ENCODE measurements around the gene TMEM178A.

The TMEM178A gene

GRCh38 chr2:39657287-39657937 is 8.3 kb upstream of the TMEM178A start:
- TF ChIP-seq FOXP2 (optimal IDR thresholded peaks at IDR 0.05; ENCODE audit: control extremely low read depth, extremely low read length, insufficient read depth) (no peak), POLR2AphosphoS5 (IDR thresholded peaks at IDR 0.05; ENCODE audit: borderline replicate concordance, low read depth, low read length) (no peak), EZH2 (IDR thresholded peaks at IDR 0.05) (no peak)

GRCh38 chr2:39658371-39658770 is 7.3 kb upstream of the TMEM178A start:
- DNase-seq (ENCODE audit: low read depth, low spot score) = no peak
- no peak for TF ChIP-seq FOXP2 (optimal IDR thresholded peaks at IDR 0.05; ENCODE audit: control extremely low read depth, extremely low read length, insufficient read depth)
- no peak for TF ChIP-seq EZH2 (IDR thresholded peaks at IDR 0.05)
- TF ChIP-seq POLR2AphosphoS5 (IDR thresholded peaks at IDR 0.05; ENCODE audit: borderline replicate concordance, low read depth, low read length) = no peak
- Histone ChIP-seq H3K4me3 (no peak overlapping the region), H3K9ac (ENCODE audit: insufficient read length) (no peak overlapping the region), H3K27ac (no peak overlapping the region), H3K9me3 (ENCODE audit: low read depth, low read length) (no peaks in the 10 kb centered on the region), H3K36me3 (ENCODE audit: insufficient read depth, low read length) (no peaks in the 10 kb centered on the region)

More at GRCh38 chr2:39657287-39657937, 8.3 kb upstream of the TMEM178A start:
- no peak overlapping the region for H3K4me3 ChIP-seq
- no peak for DNase-seq (ENCODE audit: low read depth, low spot score)
- no peak overlapping the region for H3K9ac ChIP-seq (ENCODE audit: insufficient read length)
- no peaks in the 10 kb centered on the region for H3K9me3 ChIP-seq (ENCODE audit: low read depth, low read length)
- no peak overlapping the region for H3K27ac ChIP-seq
- no peaks in the 10 kb centered on the region for H3K36me3 ChIP-seq (ENCODE audit: insufficient read depth, low read length)

- H3K27ac ChIP-seq = no peak overlapping the region
- no peak overlapping the region for H3K4me3 ChIP-seq
- TF ChIP-seq POLR2AphosphoS5 (IDR thresholded peaks at IDR 0.05; ENCODE audit: borderline replicate concordance, low read depth, low read length) (no peak), FOXP2 (optimal IDR thresholded peaks at IDR 0.05; ENCODE audit: control extremely low read depth, extremely low read length, insufficient read depth) (no peak), EZH2 (IDR thresholded peaks at IDR 0.05) (no peak)
- H3K9ac ChIP-seq (ENCODE audit: insufficient read length) = no peak overlapping the region
- no peak for DNase-seq (ENCODE audit: low read depth, low spot score)
- H3K36me3 ChIP-seq (ENCODE audit: insufficient read depth, low read length) = no peaks in the 10 kb centered on the region
- H3K9me3 ChIP-seq (ENCODE audit: low read depth, low read length) = no peaks in the 10 kb centered on the region
These were observed 5.7 kb upstream of the TMEM178A start for GRCh38 chr2:39659765-39660611.

GRCh38 chr2:39660612-39661236 is 5.0 kb upstream of the TMEM178A start:
- no peak overlapping the region for H3K9ac ChIP-seq (ENCODE audit: insufficient read length)
- H3K4me3 ChIP-seq = no peak overlapping the region
- H3K36me3 ChIP-seq (ENCODE audit: insufficient read depth, low read length) = no peaks in the 10 kb centered on the region
- no peaks in the 10 kb centered on the region for H3K9me3 ChIP-seq (ENCODE audit: low read depth, low read length)
- TF ChIP-seq FOXP2 (optimal IDR thresholded peaks at IDR 0.05; ENCODE audit: control extremely low read depth, extremely low read length, insufficient read depth) = no peak
- TF ChIP-seq POLR2AphosphoS5 (IDR thresholded peaks at IDR 0.05; ENCODE audit: borderline replicate concordance, low read depth, low read length) = no peak
- no peak for TF ChIP-seq EZH2 (IDR thresholded peaks at IDR 0.05)
- H3K27ac ChIP-seq = no peak overlapping the region
- DNase-seq (ENCODE audit: low read depth, low spot score) = no peak

GRCh38 chr2:39661826-39662225 is 3.9 kb upstream of the TMEM178A start:
- Histone ChIP-seq H3K9me3 (ENCODE audit: low read depth, low read length) (no peaks in the 10 kb centered on the region), H3K36me3 (ENCODE audit: insufficient read depth, low read length) (no peaks in the 10 kb centered on the region), H3K4me3 (no peak overlapping the region), H3K9ac (ENCODE audit: insufficient read length) (no peak overlapping the region), H3K27ac (no peak overlapping the region)
- no peak for TF ChIP-seq FOXP2 (optimal IDR thresholded peaks at IDR 0.05; ENCODE audit: control extremely low read depth, extremely low read length, insufficient read depth)
- TF ChIP-seq EZH2 (IDR thresholded peaks at IDR 0.05) = no peak
- no peak for TF ChIP-seq POLR2AphosphoS5 (IDR thresholded peaks at IDR 0.05; ENCODE audit: borderline replicate concordance, low read depth, low read length)
- no peak for DNase-seq (ENCODE audit: low read depth, low spot score)

- no peak overlapping the region for H3K4me3 ChIP-seq
- DNase-seq (ENCODE audit: low read depth, low spot score) = no peak
- H3K27ac ChIP-seq = no peak overlapping the region
- H3K36me3 ChIP-seq (ENCODE audit: insufficient read depth, low read length) = no peaks in the 10 kb centered on the region
- no peak for TF ChIP-seq FOXP2 (optimal IDR thresholded peaks at IDR 0.05; ENCODE audit: control extremely low read depth, extremely low read length, insufficient read depth)
- H3K9ac ChIP-seq (ENCODE audit: insufficient read length) = no peak overlapping the region
- no peaks in the 10 kb centered on the region for H3K9me3 ChIP-seq (ENCODE audit: low read depth, low read length)
These were observed 2.4 kb upstream of the TMEM178A start for GRCh38 chr2:39663187-39663930.

GRCh38 chr2:39664232-39664887 is 1.4 kb upstream of the TMEM178A start:
- no peak overlapping the region for H3K27ac ChIP-seq
- DNase-seq (ENCODE audit: low read depth, low spot score) = no peak
- H3K4me3 ChIP-seq = no peak overlapping the region
- no peaks in the 10 kb centered on the region for H3K9me3 ChIP-seq (ENCODE audit: low read depth, low read length)
- H3K9ac ChIP-seq (ENCODE audit: insufficient read length) = no peak overlapping the region
- no peaks in the 10 kb centered on the region for H3K36me3 ChIP-seq (ENCODE audit: insufficient read depth, low read length)
- no peak for TF ChIP-seq FOXP2 (optimal IDR thresholded peaks at IDR 0.05; ENCODE audit: control extremely low read depth, extremely low read length, insufficient read depth)
- TF ChIP-seq POLR2AphosphoS5 (IDR thresholded peaks at IDR 0.05; ENCODE audit: borderline replicate concordance, low read depth, low read length) = no peak
- TF ChIP-seq EZH2 (IDR thresholded peaks at IDR 0.05) = no peak

Measured in SK-N-MC (cell line).